SK-N-SH treated with all-trans-retinoic acid at 6 μM for 48 hours (cell line): ENCODE results near the gene SLAIN2.

Source experiments
- ATAC-seq: fragments of 200-7000 bp; cut with Tn5 transposase; 3 replicates; pipeline ENCODE4 v1.9.1; 2020; ENCODE audit warnings: mild to moderate bottlenecking, moderate library complexity
- ARNTL ChIP-seq: fragments of 450-650 bp; formaldehyde crosslinking; IDR thresholded peaks from 2 replicates; pipeline ENCODE4 v1.5.0; 2020; ENCODE audit warnings: low read depth, mild to moderate bottlenecking, moderate library complexity, borderline replicate concordance
- BACH2 ChIP-seq: fragments of 250-450 bp; sonication (Bioruptor Pico); IDR thresholded peaks from 2 replicates; pipeline ENCODE4 v1.9.0; 2021; ENCODE audit warnings: mild to moderate bottlenecking, borderline replicate concordance
- CSDC2 ChIP-seq: fragments of 250-450 bp; sonication (Bioruptor Pico); IDR thresholded peaks from 2 replicates; pipeline ENCODE4 v1.5.0; 2020; ENCODE audit warnings: mild to moderate bottlenecking, moderate library complexity
- GLIS3 ChIP-seq: fragments of 250-450 bp; sonication (Bioruptor Pico); IDR thresholded peaks from 2 replicates; pipeline ENCODE4 v1.5.0; 2020; ENCODE audit warnings: mild to moderate bottlenecking, moderate library complexity
- ISL1 ChIP-seq: fragments of 250-450 bp; sonication (Bioruptor Pico); IDR thresholded peaks from 2 replicates; pipeline ENCODE4 v2.1.2; 2022; ENCODE audit warnings: mild to moderate bottlenecking, moderate library complexity
- PATZ1 ChIP-seq: fragments of 250-450 bp; sonication (Bioruptor Pico); IDR thresholded peaks from 2 replicates; pipeline ENCODE4 v1.8.0; 2020; ENCODE audit warnings: mild to moderate bottlenecking, moderate library complexity, borderline replicate concordance
- PPARA ChIP-seq: fragments of 250-450 bp; sonication (Bioruptor Pico); IDR thresholded peaks from 2 replicates; pipeline ENCODE4 v1.5.0; 2020; ENCODE audit warnings: mild to moderate bottlenecking, borderline replicate concordance
- RARB ChIP-seq: fragments of 250-450 bp; sonication (Bioruptor Pico); IDR thresholded peaks from 2 replicates; pipeline ENCODE4 v1.8.0; 2021; ENCODE audit warnings: mild to moderate bottlenecking, moderate library complexity
- SNAI2 ChIP-seq: fragments of 250-450 bp; sonication (Bioruptor Pico); IDR thresholded peaks from 2 replicates; pipeline ENCODE4 v1.5.0; 2020; ENCODE audit warnings: mild to moderate bottlenecking, moderate library complexity
- TCF4 ChIP-seq: fragments of 250-450 bp; sonication (Bioruptor Pico); IDR thresholded peaks from 2 replicates; pipeline ENCODE4 v1.8.0; 2021; ENCODE audit warnings: mild to moderate bottlenecking, moderate library complexity, borderline replicate concordance
- TOX ChIP-seq: fragments of 250-450 bp; sonication (Bioruptor Pico); IDR thresholded peaks from 2 replicates; pipeline ENCODE4 v1.8.0; 2021; ENCODE audit warnings: mild to moderate bottlenecking, moderate library complexity, borderline replicate concordance
- ZFP3 ChIP-seq: fragments of 250-450 bp; sonication (Bioruptor Pico); IDR thresholded peaks from 2 replicates; pipeline ENCODE4 v1.5.0; 2020; ENCODE audit warnings: mild to moderate bottlenecking, moderate library complexity
- ZFP30 ChIP-seq: fragments of 450-650 bp; formaldehyde crosslinking; IDR thresholded peaks from 2 replicates; pipeline ENCODE4 v1.5.0; 2022; ENCODE audit warnings: mild to moderate bottlenecking, moderate library complexity
- ZNF565 ChIP-seq: fragments of 450-650 bp; formaldehyde crosslinking; conservative IDR thresholded peaks from 2 replicates; pipeline ENCODE4 v1.5.0; 2020; ENCODE audit warnings: low read depth, mild to moderate bottlenecking, moderate library complexity
- ZNF70 ChIP-seq: fragments of 450-650 bp; formaldehyde crosslinking; IDR thresholded peaks from 2 replicates; pipeline ENCODE4 v1.5.0; 2020; ENCODE audit warnings: mild to moderate bottlenecking, moderate library complexity
- ZNF8 ChIP-seq: fragments of 450-650 bp; formaldehyde crosslinking; IDR thresholded peaks from 2 replicates; pipeline ENCODE4 v1.5.0; 2020; ENCODE audit warnings: mild to moderate bottlenecking, moderate library complexity
- TF ChIP-seq, protein P1 (sequence below): fragments of 250-450 bp; sonication (Bioruptor Pico); IDR thresholded peaks from 2 replicates; pipeline ENCODE4 v1.8.0; 2021; ENCODE audit warnings: low read depth, mild to moderate bottlenecking, moderate library complexity, borderline replicate concordance
- TF ChIP-seq, protein P2 (sequence below): fragments of 250-450 bp; sonication (Bioruptor Pico); IDR thresholded peaks from 2 replicates; pipeline ENCODE4 v1.5.1; 2020; ENCODE audit warnings: low read depth, mild to moderate bottlenecking, moderate library complexity

The SLAIN2 gene

GRCh38 chr4:48350871-48351270 lies 9.5 kb downstream of the SLAIN2 start:
- TF ChIP-seq TCF4 (CRISPR knock-in tag): no peak
- TF ChIP-seq GLIS3 (CRISPR knock-in tag): no peak
- TF ChIP-seq SNAI2 (CRISPR knock-in tag): no peak
- no peak for TF ChIP-seq ZNF70 (CRISPR knock-in tag)
- TF ChIP-seq ZFP30 (CRISPR knock-in tag): no peak
- TF ChIP-seq, protein P1, sequence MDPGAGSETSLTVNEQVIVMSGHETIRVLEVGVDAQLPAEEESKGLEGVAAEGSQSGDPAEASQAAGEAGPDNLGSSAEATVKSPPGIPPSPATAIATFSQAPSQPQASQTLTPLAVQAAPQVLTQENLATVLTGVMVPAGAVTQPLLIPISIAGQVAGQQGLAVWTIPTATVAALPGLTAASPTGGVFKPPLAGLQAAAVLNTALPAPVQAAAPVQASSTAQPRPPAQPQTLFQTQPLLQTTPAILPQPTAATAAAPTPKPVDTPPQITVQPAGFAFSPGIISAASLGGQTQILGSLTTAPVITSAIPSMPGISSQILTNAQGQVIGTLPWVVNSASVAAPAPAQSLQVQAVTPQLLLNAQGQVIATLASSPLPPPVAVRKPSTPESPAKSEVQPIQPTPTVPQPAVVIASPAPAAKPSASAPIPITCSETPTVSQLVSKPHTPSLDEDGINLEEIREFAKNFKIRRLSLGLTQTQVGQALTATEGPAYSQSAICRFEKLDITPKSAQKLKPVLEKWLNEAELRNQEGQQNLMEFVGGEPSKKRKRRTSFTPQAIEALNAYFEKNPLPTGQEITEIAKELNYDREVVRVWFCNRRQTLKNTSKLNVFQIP (CRISPR knock-in tag): no peak
- no peak for TF ChIP-seq BACH2 (CRISPR knock-in tag)
- no peak for TF ChIP-seq ISL1 (CRISPR knock-in tag)
- no peak for TF ChIP-seq ARNTL (CRISPR knock-in tag)
- TF ChIP-seq RARB (CRISPR knock-in tag): no peak
- no peak for TF ChIP-seq ZFP3 (CRISPR knock-in tag)
- no peak for TF ChIP-seq ZNF8 (CRISPR knock-in tag)
- TF ChIP-seq, protein P2, sequence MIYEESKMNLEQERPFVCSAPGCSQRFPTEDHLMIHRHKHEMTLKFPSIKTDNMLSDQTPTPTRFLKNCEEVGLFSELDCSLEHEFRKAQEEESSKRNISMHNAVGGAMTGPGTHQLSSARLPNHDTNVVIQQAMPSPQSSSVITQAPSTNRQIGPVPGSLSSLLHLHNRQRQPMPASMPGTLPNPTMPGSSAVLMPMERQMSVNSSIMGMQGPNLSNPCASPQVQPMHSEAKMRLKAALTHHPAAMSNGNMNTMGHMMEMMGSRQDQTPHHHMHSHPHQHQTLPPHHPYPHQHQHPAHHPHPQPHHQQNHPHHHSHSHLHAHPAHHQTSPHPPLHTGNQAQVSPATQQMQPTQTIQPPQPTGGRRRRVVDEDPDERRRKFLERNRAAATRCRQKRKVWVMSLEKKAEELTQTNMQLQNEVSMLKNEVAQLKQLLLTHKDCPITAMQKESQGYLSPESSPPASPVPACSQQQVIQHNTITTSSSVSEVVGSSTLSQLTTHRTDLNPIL (CRISPR knock-in tag): no peak
- no peak for TF ChIP-seq CSDC2 (CRISPR knock-in tag)
- TF ChIP-seq TOX (CRISPR knock-in tag): no peak
- no peak for TF ChIP-seq PPARA (CRISPR knock-in tag)
- no peak for TF ChIP-seq PATZ1
- ATAC-seq: no peak

DNA sequence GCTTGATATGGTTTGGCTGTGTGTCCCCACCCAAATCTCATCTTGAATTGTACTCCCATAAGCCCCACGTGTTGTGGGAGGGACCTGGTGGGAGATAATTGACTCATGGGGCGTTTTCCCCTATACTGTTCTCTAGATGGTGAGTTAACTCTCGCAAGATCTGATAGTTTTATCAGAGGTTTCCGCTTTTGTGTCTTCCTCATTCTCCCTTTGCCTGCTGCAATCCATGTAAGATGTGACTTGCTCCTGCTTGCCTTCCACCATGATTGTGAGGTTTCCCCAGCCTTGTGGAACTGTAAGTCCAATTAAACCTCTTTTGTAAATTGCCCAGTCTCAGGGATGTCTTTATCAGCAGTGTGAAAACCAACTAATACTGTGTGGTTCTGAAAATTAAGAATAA lies 11.5 kb downstream of the SLAIN2 start:
- TF ChIP-seq TCF4 (CRISPR knock-in tag): no peak
- TF ChIP-seq ZNF565 (CRISPR knock-in tag): no peak
- TF ChIP-seq ISL1 (CRISPR knock-in tag): no peak
- no peak for TF ChIP-seq SNAI2 (CRISPR knock-in tag)
- no peak for TF ChIP-seq ARNTL (CRISPR knock-in tag)
- TF ChIP-seq, all 23 proteins: peak for 0
- no peak for ATAC-seq

DNA sequence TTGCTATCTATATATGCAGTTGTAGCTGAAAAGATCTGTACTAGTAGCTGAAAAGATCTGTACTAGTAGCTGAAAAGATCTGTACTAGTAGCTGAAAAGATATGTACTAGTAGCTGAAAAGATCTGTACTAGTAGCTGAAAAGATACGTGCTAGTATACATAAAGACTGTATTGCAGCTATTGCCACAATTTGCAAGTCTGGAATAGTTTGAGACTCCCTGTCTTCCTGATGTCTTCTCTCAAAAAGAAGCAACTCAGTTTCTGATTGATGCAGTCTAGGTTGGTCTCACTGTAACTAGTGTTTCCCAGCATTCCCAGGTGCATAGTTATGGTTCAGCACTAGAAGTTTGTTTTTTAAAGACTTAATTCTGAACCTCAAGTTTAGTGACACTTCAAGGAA lies 15.0 kb downstream of the SLAIN2 start:
- TF ChIP-seq ZFP30 (CRISPR knock-in tag) (no peak), PPARA (CRISPR knock-in tag) (no peak)
- TF ChIP-seq, all 23 proteins: peak for 0
- ATAC-seq: peak; percentile 34

- ATAC-seq: peak; percentile 96
- TF ChIP-seq, protein P1 (CRISPR knock-in tag): no peak
- TF ChIP-seq ISL1 (CRISPR knock-in tag): 0 out of 2 replicates have a peak, but pooled peaks have one; percentile 13
- TF ChIP-seq SNAI2 (CRISPR knock-in tag): no peak
- TF ChIP-seq, all 23 proteins: peak for 1
Measured at GRCh38 chr4:48360285-48361011, 19.1 kb downstream of the SLAIN2 start.

DNA sequence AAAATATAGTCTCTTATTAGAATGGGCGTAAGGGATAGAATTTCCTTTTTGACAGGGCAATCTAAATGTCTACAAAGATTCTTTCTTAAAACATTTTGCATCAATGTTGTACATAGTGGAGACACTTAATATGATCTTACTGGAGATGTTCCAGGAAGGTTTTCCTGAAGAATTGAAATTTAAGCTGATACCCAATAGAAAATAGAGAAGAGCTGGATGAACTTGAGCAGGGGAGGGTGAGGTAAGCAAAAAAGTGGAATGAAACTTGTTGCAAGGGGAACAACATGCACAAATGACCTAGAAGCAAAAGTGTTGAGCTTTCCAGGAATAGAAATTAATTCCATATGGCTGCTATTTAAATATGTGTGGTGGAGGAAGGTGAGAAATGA lies 19.7 kb downstream of the SLAIN2 start:
- TF ChIP-seq, protein P1 (CRISPR knock-in tag): no peak
- TF ChIP-seq RARB (CRISPR knock-in tag): no peak
- TF ChIP-seq PPARA (CRISPR knock-in tag): no peak
- TF ChIP-seq, all 23 proteins: peak for 0
- peak; percentile 54 for ATAC-seq
